HG02678 (cell line): ENCODE measurements around the gene CEP95.

Experiments used
- ATAC-seq: cut with Tn5 transposase; IDR thresholded peaks from one replicate; pipeline ENCODE4 v1.9.1; 2021; ENCODE audit warnings: mild to moderate bottlenecking, moderate library complexity; ENCODE audit not compliant: unreplicated experiment

Gene CEP95

GRCh38 chr17:64496348-64496785 lies 10.4 kb upstream of the CEP95 start:
- no peak for ATAC-seq

GRCh38 chr17:64496786-64497564 lies 9.8 kb upstream of the CEP95 start, which contains the start of gene POLG2:
TSS of gene POLG2 (minus strand) at chr17:64497054. CDS start at chr17:64496968, 86 bp downstream.
- peak; percentile 87 for ATAC-seq

DNA sequence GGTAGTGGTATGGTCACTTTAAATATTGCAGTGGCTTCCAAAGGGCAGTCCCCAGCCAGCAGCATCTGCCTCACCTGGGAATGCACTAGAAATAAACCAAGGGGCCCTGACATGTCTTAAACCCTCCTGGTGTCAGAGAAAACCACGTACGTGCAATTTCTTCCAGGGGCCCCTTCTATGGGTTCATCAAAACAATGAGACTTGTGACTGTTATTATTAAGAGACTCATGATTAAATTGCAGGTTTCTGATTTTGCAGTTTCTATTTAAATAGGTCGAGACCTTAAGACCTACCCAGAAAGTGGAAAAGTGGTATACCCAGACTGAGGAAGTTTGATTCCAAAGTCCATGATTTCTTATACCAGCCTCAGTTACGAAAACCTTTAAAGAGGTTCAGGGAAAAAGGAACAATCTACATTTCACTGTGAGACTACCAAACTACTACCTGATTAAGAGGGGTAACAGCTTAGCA lies 9.2 kb upstream of the CEP95 start:
- no peak for ATAC-seq

GRCh38 chr17:64498308-64499203 lies 8.2 kb upstream of the CEP95 start:
- no peak for ATAC-seq

GRCh38 chr17:64499805-64500486 lies 6.8 kb upstream of the CEP95 start:
- ATAC-seq = no peak

GRCh38 chr17:64500487-64500859 lies 6.3 kb upstream of the CEP95 start:
- no peak for ATAC-seq

GRCh38 chr17:64500862-64501765 lies 5.7 kb upstream of the CEP95 start:
- ATAC-seq = no peak

GRCh38 chr17:64502021-64502420 lies 4.8 kb upstream of the CEP95 start:
- ATAC-seq = no peak

DNA sequence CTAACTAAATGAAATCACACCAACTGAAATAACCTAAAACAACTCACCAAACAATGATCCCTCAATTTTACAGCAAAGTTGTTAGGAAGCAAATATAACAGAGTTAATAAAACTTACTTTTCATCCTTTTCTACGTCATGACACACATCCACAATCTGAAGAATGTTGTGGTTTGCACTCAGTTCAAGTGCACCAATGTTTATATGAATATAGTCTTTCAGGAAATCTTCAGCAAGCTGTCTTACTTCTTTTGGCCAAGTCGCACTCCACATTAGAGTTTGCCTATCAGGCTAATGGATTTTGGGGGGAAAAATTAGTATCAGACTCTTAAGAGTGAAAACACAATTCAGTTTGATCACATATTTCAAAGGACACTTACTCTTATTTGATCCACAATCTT lies 4.0 kb upstream of the CEP95 start:
- ATAC-seq = no peak

DNA sequence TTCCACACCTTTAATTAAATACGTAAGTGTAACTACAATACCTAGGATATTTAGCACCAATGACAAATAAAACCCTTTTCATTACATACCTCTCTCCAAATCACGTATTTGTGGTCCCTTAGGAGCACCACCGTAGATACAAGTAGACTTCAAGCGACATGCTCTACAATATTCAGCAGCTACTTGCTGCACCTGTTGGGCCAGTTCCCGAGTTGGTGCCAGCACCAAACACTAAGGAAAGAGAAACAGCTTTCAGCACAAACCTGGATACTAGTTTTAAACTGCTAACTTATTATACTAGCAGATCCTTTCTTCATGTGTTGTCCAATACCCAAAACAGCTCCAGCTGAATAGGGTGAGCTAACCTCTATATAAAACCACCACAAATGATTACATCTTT lies 3.4 kb upstream of the CEP95 start:
- no peak for ATAC-seq

GRCh38 chr17:64503821-64504768 lies 2.7 kb upstream of the CEP95 start:
- no peak for ATAC-seq

- no peak for ATAC-seq
Observed at GRCh38 chr17:64504769-64505339, 1.9 kb upstream of the CEP95 start.

DNA sequence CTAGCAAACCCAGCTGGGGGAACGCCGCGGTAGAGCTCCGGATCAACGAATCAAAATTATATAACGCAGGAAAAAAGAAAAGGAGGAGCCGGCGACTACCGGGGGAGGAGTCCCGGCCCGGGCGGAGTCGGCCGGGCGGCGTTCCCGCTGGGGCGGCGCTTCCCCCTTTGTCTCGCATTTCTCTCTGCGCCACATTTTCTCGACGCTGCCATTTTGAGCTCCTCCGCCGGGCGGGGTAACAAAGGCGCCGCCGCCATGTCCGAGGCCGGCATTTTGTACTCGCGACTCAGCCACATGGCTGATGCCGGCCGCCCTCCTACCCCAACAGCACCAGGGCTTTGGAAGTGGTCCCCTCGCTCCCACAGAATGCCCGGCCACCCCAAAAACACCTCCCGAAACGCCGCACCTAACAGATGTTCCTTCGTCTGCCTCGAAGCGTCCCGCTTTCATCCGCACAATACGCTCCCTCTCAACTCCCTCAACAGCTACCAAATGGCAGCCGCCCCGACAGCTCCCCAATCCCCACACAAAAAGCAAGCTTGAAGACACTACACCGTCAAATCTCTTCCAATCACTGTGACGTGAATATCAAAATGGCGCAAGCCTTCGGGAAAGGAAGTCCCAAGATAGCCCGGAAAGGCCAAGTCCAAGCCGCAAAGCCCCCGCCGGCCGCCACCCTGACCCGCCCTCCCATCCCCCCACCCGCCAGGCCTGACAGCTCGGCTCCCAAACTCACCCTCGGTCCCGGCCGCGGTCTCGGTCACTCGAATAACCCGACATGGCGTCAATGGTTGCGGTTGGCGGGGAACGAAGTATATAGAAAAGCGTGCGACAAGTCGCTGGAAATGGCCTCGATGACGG lies 1.2 kb upstream of the CEP95 start:
- peak; percentile 26 for ATAC-seq

- peak; percentile 71 for ATAC-seq
Observed at GRCh38 chr17:64506201-64506575, 589 bp upstream of the CEP95 start, which contains the start of gene DDX5. TSS of gene DDX5 (minus strand) at chr17:64506289. CDS start at chr17:64506119, 170 bp downstream.

GRCh38 chr17:64507413-64507782 lies 621 bp downstream of the CEP95 start:
- ATAC-seq = no peak

DNA sequence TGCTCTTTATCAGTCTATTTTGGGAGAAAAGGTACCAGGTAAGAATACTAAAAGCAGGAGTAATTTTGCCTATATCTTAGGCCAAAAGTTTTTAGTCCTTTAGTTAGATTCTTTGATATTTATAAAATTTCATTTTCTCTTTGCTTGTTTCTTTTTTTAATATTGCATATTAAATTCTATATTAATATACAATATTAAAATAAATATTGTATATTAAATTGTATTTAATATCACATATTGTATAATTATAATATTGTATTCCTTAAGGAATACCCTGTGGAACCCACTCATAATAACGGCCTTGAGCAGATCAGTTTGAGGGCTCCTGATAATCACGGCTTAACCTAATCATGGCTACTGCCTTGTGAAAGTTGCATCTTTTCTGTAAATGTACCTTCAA lies 1.9 kb downstream of the CEP95 start:
- no peak for ATAC-seq

DNA sequence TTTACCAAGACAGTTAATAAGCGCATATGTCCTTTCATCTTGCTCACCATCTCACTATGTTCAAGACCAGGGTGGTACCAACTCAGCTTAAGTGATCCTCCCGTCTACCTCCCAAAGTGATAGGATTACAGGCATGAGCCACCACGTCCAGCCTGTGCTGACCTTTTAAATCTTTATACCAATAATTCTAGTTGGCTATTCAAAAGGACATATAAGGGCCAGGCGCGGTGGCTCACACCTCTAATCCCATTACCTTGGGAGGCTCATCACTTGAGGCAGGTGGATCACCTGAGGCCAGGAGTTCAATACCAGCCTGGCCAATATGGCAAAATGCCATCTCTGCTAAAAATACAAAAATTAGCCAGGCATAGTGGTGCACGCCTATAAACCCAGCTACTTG lies 2.4 kb downstream of the CEP95 start:
- ATAC-seq = no peak

GRCh38 chr17:64515419-64515818 lies 8.6 kb downstream of the CEP95 start:
- ATAC-seq = no peak
